T1000 (cell line): ENCODE data around the gene RNF150.

Experiments
- DNase-seq: peaks from one replicate; lab custom pipeline; 2025; ENCODE audit warnings: mixed read lengths; lab: John Stamatoyannopoulos, UW

The RNF150 gene

GRCh38 chr4:141131723-141132071, 1.6 kb downstream of the RNF150 start:
- DNase-seq: no peak

GRCh38 chr4:141130947-141131605, 2.2 kb downstream of the RNF150 start:
- no peak for DNase-seq

GRCh38 chr4:141127884-141128283, 5.4 kb downstream of the RNF150 start:
- DNase-seq: no peak

GRCh38 chr4:141126769-141127168, 6.5 kb downstream of the RNF150 start:
- DNase-seq: no peak

- DNase-seq: no peak
Measured at GRCh38 chr4:141124224-141124623, 9.0 kb downstream of the RNF150 start.

- DNase-seq: no peak
Measured at GRCh38 chr4:141121768-141122454, 11.4 kb downstream of the RNF150 start.

GRCh38 chr4:141121101-141121500, 12.2 kb downstream of the RNF150 start:
- DNase-seq: no peak

GRCh38 chr4:141120036-141120593, 13.2 kb downstream of the RNF150 start:
- DNase-seq: no peak

- no peak for DNase-seq
Measured at GRCh38 chr4:141119071-141119470, 14.2 kb downstream of the RNF150 start.

- no peak for DNase-seq
Measured at GRCh38 chr4:141118381-141118780, 14.9 kb downstream of the RNF150 start.

- no peak for DNase-seq
Measured at GRCh38 chr4:141117935-141118334, 15.3 kb downstream of the RNF150 start.

- no peak for DNase-seq
Measured at GRCh38 chr4:141109983-141110382, 23.3 kb downstream of the RNF150 start.

GRCh38 chr4:141107927-141108326, 25.3 kb downstream of the RNF150 start:
- no peak for DNase-seq

GRCh38 chr4:141102367-141102766, 30.9 kb downstream of the RNF150 start:
- no peak for DNase-seq

- DNase-seq: no peak
Measured at GRCh38 chr4:141101511-141101910, 31.8 kb downstream of the RNF150 start.

- no peak for DNase-seq
Measured at GRCh38 chr4:141099326-141099725, 33.9 kb downstream of the RNF150 start.

GRCh38 chr4:141098163-141098562, 35.1 kb downstream of the RNF150 start:
- DNase-seq: no peak

- DNase-seq: no peak
Measured at GRCh38 chr4:141090473-141090872, 42.8 kb downstream of the RNF150 start.

- no peak for DNase-seq
Measured at GRCh38 chr4:141081921-141082395, 51.3 kb downstream of the RNF150 start.

GRCh38 chr4:141080668-141081067, 52.6 kb downstream of the RNF150 start:
- DNase-seq: no peak

GRCh38 chr4:141079393-141079930, 53.8 kb downstream of the RNF150 start:
- DNase-seq: no peak

- DNase-seq: no peak
Measured at GRCh38 chr4:141078871-141079270, 54.4 kb downstream of the RNF150 start.

- DNase-seq: no peak
Measured at GRCh38 chr4:141077611-141078225, 55.6 kb downstream of the RNF150 start.
